ENCODE measurements around the gene RBMS1. TPM values are rescaled to one million over a fixed set of nuclear protein-coding genes. Genes with fewer than 3 reads are reported as not detected.

Gene RBMS1
- polyA plus RNA-seq, 1 donor from 2014 or later = 8.4 TPM

DNA sequence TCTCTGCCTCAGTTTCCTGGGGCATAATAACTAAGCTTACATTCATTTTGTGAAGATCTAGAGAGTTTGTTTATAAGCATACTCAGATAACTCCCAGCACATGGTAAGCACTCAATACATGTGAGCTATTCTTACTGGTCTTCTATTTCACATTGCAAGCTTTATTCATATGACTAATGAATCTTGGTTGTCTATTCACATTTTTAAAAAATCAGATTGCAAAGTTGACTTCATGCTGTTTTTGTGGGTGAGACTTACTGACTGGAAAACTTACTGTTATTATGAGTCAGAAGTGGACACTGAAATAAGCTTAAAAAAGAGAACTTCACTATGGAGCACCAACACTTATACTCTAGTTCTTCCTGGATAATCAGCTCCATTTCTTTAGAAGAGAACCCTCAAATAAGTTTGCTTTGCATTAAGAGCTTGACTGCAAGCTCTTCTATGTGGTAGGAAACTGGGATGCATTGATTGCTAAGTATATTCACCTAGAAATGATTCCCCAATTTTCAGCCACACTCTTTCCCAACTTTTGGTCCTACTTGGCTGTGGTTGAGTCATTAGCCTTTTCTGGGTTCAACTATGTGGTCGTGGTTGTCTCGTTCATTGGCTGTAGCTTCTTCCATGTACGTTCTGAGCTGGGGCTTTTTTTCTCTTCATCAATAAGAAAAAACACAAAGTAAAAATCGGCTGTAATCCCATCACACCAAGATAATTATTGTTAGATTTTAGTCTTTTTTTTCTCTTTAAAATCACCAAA lies 29.5 kb upstream of the RBMS1 start:
- Histone ChIP-seq H3K9me3 (ENCODE audit: low read length) (no peaks in the 10 kb centered on the region), H3K27ac (ENCODE audit: low read length) (no peak overlapping the region), H3K9me2 (ENCODE audit: insufficient read depth, low read length) (no peaks in the 10 kb centered on the region), H3K36me3 (ENCODE audit: insufficient read depth, low read length) (no peaks in the 10 kb centered on the region), H3K9ac (ENCODE audit: low read length) (no peak overlapping the region), H3K4me3 (ENCODE audit: low read length) (no peak overlapping the region), H2AFZ (ENCODE audit: low read depth, low read length) (no peak overlapping the region), H3K27me3 (ENCODE audit: insufficient read depth, low read depth, low read length) (no peaks in the 10 kb centered on the region), H3F3A (ENCODE audit: insufficient read depth, low read length, poor library complexity, severe bottlenecking) (no peaks in the 10 kb centered on the region), H4K20me1 (ENCODE audit: insufficient read depth) (no peaks in the 10 kb centered on the region), H3K4me2 (ENCODE audit: low read length) (no peak overlapping the region), H3K79me2 (replicated peaks; ENCODE audit: insufficient read depth, low read length) (no peaks in the 10 kb centered on the region)
- TF ChIP-seq MXI1 (conservative IDR thresholded peaks at IDR 0.05; ENCODE audit: poor library complexity, severe bottlenecking) (no peak), EZH2 (IDR thresholded peaks at IDR 0.05; ENCODE audit: borderline replicate concordance, insufficient read depth, low read length, poor library complexity, severe bottlenecking) (no peak)

DNA sequence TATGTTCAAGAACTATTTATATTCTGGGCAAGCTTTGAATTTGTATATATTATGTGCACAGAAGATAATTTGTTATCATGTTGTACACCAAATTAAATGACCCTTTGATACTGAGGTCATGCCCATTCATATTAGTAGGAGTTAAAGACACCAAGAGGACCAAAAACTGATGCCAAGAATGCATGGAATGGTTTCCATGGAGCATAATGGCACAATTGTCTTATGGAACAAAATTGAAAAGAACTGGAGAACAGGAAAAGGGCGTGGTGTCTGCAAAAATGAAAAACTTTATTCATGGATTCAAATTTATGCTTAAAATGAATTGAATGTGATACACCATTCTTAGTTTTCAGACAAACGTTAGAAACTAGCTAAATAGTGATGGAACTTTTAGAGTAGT lies 24.1 kb upstream of the RBMS1 start:
- Histone ChIP-seq H3F3A (ENCODE audit: insufficient read depth, low read length, poor library complexity, severe bottlenecking) (no peaks in the 10 kb centered on the region), H3K36me3 (ENCODE audit: insufficient read depth, low read length) (no peaks in the 10 kb centered on the region), H3K27me3 (ENCODE audit: insufficient read depth, low read depth, low read length) (no peaks in the 10 kb centered on the region), H2AFZ (ENCODE audit: low read depth, low read length) (no peak overlapping the region), H3K9me2 (ENCODE audit: insufficient read depth, low read length) (no peaks in the 10 kb centered on the region), H3K9me3 (ENCODE audit: low read length) (no peaks in the 10 kb centered on the region), H3K4me3 (ENCODE audit: low read length) (no peak overlapping the region), H3K9ac (ENCODE audit: low read length) (no peak overlapping the region), H3K79me2 (replicated peaks; ENCODE audit: insufficient read depth, low read length) (no peaks in the 10 kb centered on the region), H3K4me2 (ENCODE audit: low read length) (no peak overlapping the region), H4K20me1 (ENCODE audit: insufficient read depth) (no peaks in the 10 kb centered on the region), H3K27ac (ENCODE audit: low read length) (no peak overlapping the region)
- TF ChIP-seq POLR2AphosphoS5 (IDR thresholded peaks at IDR 0.05) (no peak), RAD21 (conservative IDR thresholded peaks at IDR 0.05) (no peak), MXI1 (conservative IDR thresholded peaks at IDR 0.05; ENCODE audit: poor library complexity, severe bottlenecking) (no peak), EP300 (conservative IDR thresholded peaks at IDR 0.05; ENCODE audit: poor library complexity, severe bottlenecking) (no peak), SMC3 (conservative IDR thresholded peaks at IDR 0.05; ENCODE audit: poor library complexity) (no peak), EZH2 (IDR thresholded peaks at IDR 0.05; ENCODE audit: borderline replicate concordance, insufficient read depth, low read length, poor library complexity, severe bottlenecking) (no peak)
- TF ChIP-seq, protein P1, sequence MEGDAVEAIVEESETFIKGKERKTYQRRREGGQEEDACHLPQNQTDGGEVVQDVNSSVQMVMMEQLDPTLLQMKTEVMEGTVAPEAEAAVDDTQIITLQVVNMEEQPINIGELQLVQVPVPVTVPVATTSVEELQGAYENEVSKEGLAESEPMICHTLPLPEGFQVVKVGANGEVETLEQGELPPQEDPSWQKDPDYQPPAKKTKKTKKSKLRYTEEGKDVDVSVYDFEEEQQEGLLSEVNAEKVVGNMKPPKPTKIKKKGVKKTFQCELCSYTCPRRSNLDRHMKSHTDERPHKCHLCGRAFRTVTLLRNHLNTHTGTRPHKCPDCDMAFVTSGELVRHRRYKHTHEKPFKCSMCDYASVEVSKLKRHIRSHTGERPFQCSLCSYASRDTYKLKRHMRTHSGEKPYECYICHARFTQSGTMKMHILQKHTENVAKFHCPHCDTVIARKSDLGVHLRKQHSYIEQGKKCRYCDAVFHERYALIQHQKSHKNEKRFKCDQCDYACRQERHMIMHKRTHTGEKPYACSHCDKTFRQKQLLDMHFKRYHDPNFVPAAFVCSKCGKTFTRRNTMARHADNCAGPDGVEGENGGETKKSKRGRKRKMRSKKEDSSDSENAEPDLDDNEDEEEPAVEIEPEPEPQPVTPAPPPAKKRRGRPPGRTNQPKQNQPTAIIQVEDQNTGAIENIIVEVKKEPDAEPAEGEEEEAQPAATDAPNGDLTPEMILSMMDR (IDR thresholded peaks at IDR 0.05; ENCODE audit: poor library complexity, severe bottlenecking) = no peak
- TF ChIP-seq, protein P2, sequence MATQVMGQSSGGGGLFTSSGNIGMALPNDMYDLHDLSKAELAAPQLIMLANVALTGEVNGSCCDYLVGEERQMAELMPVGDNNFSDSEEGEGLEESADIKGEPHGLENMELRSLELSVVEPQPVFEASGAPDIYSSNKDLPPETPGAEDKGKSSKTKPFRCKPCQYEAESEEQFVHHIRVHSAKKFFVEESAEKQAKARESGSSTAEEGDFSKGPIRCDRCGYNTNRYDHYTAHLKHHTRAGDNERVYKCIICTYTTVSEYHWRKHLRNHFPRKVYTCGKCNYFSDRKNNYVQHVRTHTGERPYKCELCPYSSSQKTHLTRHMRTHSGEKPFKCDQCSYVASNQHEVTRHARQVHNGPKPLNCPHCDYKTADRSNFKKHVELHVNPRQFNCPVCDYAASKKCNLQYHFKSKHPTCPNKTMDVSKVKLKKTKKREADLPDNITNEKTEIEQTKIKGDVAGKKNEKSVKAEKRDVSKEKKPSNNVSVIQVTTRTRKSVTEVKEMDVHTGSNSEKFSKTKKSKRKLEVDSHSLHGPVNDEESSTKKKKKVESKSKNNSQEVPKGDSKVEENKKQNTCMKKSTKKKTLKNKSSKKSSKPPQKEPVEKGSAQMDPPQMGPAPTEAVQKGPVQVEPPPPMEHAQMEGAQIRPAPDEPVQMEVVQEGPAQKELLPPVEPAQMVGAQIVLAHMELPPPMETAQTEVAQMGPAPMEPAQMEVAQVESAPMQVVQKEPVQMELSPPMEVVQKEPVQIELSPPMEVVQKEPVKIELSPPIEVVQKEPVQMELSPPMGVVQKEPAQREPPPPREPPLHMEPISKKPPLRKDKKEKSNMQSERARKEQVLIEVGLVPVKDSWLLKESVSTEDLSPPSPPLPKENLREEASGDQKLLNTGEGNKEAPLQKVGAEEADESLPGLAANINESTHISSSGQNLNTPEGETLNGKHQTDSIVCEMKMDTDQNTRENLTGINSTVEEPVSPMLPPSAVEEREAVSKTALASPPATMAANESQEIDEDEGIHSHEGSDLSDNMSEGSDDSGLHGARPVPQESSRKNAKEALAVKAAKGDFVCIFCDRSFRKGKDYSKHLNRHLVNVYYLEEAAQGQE (IDR thresholded peaks at IDR 0.05; ENCODE audit: borderline replicate concordance) = no peak

Data from neural cell (in vitro differentiated cells).